Fibroblast of mammary gland (primary cell): ENCODE data around the gene ZFP92.
A peak's percentile ranks its signal among the peaks of the same experiment; 100 is the strongest.

Source experiments
- DNase-seq: peaks from one replicate; pipeline ENCODE4 v3.0.0-alpha.2; 2010; ENCODE audit warnings: low read depth
- H3K4me3 ChIP-seq: 2 replicates; pipeline ENCODE4 v1.5.1; 2011; ENCODE audit warnings: low read depth, mild to moderate bottlenecking, low read length, moderate library complexity; ENCODE audit not compliant: control insufficient read depth
- CTCF ChIP-seq: conservative IDR thresholded peaks from 2 replicates; pipeline ENCODE4 v1.5.1; 2011; ENCODE audit warnings: low read depth, low read length, inconsistent platforms; ENCODE audit not compliant: control insufficient read depth, insufficient read depth

Gene ZFP92

GRCh38 chrX:153411255-153411987 is at the start of gene ZFP92:
ZFP92 (plus strand) TSS chrX:153411472; CDS start chrX:153418323, 6,851 bp downstream.
- TF ChIP-seq CTCF = no peak
- H3K4me3 ChIP-seq = peak within 1 kb of the TSS; percentile 27
- DNase-seq = no peak

GRCh38 chrX:153361781-153362397 is 49.4 kb upstream of the ZFP92 start:
- no peak overlapping the region for H3K4me3 ChIP-seq
- DNase-seq = no peak
- no peak for TF ChIP-seq CTCF

- DNase-seq = no peak
- no peak for TF ChIP-seq CTCF
Measured at GRCh38 chrX:153365670-153366069, 45.6 kb upstream of the ZFP92 start.

GRCh38 chrX:153366119-153366518 is 45.2 kb upstream of the ZFP92 start:
- H3K4me3 ChIP-seq = no peak overlapping the region
- no peak for TF ChIP-seq CTCF
- DNase-seq = no peak

More at GRCh38 chrX:153365670-153366069, 45.6 kb upstream of the ZFP92 start:
- no peak overlapping the region for H3K4me3 ChIP-seq

GRCh38 chrX:153366878-153367538 is 44.3 kb upstream of the ZFP92 start:
- no peak for DNase-seq
- no peak overlapping the region for H3K4me3 ChIP-seq
- TF ChIP-seq CTCF = no peak

GRCh38 chrX:153370293-153371055 is 40.8 kb upstream of the ZFP92 start:
- DNase-seq = peak; percentile 6
- no peak for TF ChIP-seq CTCF
- H3K4me3 ChIP-seq = no peak overlapping the region
